Esophagus muscularis mucosa (tissue), 4 donors: ENCODE data around the gene KRTAP3-3. TPM values are rescaled to one million over a fixed set of nuclear protein-coding genes. Genes with fewer than 3 reads are reported as not detected.

ENCODE experiments used
- DNase-seq: peaks from one replicate; pipeline ENCODE4 v3.0.0-alpha.2; 2017; ENCODE audit errors: extremely low spot score
- H3K27ac ChIP-seq, 4 donors: fragments of 200-600 bp; sonication (generic); replicated peaks in 1 of 4; 1 replicate in 3 of 4; 2 replicates in 1 of 4; pipeline ENCODE4 v1.5.1; 2016 to 2019; ENCODE audit warnings: mild to moderate bottlenecking in 1 of 4
- H3K27me3 ChIP-seq, 4 donors: fragments of 200-600 bp; sonication (generic); one replicate each; pipeline versions ENCODE4 v1.5.1 to v1.6.0; 2016 to 2019
- H3K36me3 ChIP-seq, 4 donors: fragments of 200-600 bp; sonication (generic); one replicate each; pipeline ENCODE4 v1.5.1; 2016 to 2019
- H3K4me1 ChIP-seq, 4 donors: fragments of 200-600 bp; sonication (generic); one replicate each; pipeline ENCODE4 v1.5.1; 2016 to 2019
- H3K4me3 ChIP-seq, 4 donors: fragments of 200-600 bp; sonication (generic); 1 replicate in 2 of 4; 2 replicates in 2 of 4; pipeline ENCODE4 v1.5.1; 2016 to 2019; ENCODE audit warnings: mild to moderate bottlenecking in 4 of 4, moderate library complexity in 1 of 4
- H3K9me3 ChIP-seq, 4 donors: fragments of 200-600 bp; sonication (generic); 1 replicate in 3 of 4; 2 replicates in 1 of 4; pipeline ENCODE4 v1.5.1; 2016 to 2019
- EP300 ChIP-seq: sonication (generic); formaldehyde crosslinking; IDR thresholded peaks from one replicate; pipeline ENCODE4 v1.6.1; 2017; ENCODE audit warnings: antibody characterized with exemption
- POLR2A ChIP-seq: fragments of 450-650 bp; IDR thresholded peaks from one replicate; pipeline ENCODE4 v1.6.1; 2017; ENCODE audit warnings: antibody characterized with exemption, moderate library complexity, mild to moderate bottlenecking, low read depth
- POLR2AphosphoS5 ChIP-seq, 2 donors: sonication (generic); formaldehyde crosslinking; IDR thresholded peaks; one replicate each; pipeline ENCODE4 v1.6.1; 2017; ENCODE audit warnings: antibody characterized with exemption in 2 of 2
- WGBS: methylation state at CpG from one replicate; pipeline ENCODE4 v1.1.5; 2018; 5-methylcytosine and 5-hydroxymethylcytosine counted together
- intact Hi-C: fragments of 100-400 bp; cut with DNase I; formaldehyde crosslinking; loops from one replicate; pipeline ENCODE4 v1.15.1; 2023
- total RNA-seq, 4 donors: library from RNA; depleted of rRNA; stranded (reverse); fragments of >200 nt; gene quantifications; one replicate each; pipeline versions ENCODE4 v1.1.0 to v1.2.1, GENCODE V29; 2016
- TF ChIP-seq, protein P1 (sequence below), 3 experiments: fragments of 200-600 bp in 2 of 3; fragments of 450-650 bp in 1 of 3; sonication (generic) in 2 of 3; IDR thresholded peaks; one replicate each; pipeline ENCODE4 v1.5.1; 2017 to 2019; ENCODE audit warnings: antibody characterized with exemption in 3 of 3, mild to moderate bottlenecking in 2 of 3, moderate library complexity in 1 of 3

The KRTAP3-3 gene
- total RNA-seq, 4 donors from 2014 or later, result not detected

DNA sequence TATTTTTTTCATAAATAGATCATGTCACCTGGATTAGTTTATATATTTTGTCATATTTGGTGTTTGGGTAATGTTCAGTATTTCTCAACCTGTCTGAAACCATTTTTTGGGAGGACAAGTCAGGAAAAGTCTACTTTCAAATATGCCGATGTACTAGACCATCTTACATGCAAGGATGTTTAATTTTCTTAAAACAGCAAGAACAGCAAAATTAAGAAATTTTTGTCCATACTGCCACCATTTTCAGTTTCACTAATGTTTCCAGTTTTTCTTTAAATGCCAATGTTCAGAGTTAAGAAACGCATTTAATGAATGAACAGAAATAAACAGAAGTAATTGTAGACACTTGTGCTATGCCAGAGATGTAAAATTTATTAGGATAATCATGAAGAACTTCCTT, 880 bp downstream of the KRTAP3-3 start:
- 96% methylated on average over 2 of the region's 2 CpGs for WGBS

DNA sequence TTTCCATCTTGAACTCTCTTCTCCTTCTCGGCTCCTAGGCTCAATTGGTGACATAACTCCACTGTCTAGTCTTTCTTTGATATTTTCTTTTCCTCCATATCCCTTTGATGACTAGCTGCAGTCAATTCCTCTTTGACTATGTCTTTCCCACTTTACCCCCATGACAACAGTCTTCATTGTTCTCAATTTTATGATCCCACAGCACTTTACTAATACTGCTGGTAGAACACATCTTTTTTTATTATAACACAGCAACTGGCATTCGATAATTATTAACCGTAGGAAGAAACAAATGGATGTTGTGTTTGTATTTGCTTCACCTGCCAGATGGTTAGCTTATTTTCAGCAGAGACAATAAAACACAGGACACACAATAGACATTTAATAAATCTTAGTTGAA, 1.3 kb downstream of the KRTAP3-3 start:
- no peaks in the 10 kb centered on the region for H3K36me3 ChIP-seq
- no peak overlapping the region for H3K27ac ChIP-seq
- no peak for DNase-seq
- peaks cover 0 to 8% (median 2%) of the 10 kb centered on the region in 4 donors for H3K27me3 ChIP-seq
- no peaks in the 10 kb centered on the region for H3K4me1 ChIP-seq
- no peak overlapping the region for H3K4me3 ChIP-seq
- no peaks in the 10 kb centered on the region for H3K9me3 ChIP-seq
- WGBS, result 84% methylated on average over 3 of the region's 3 CpGs
- intact Hi-C loops, result no loop called here
- TF ChIP-seq EP300 (no peak), POLR2AphosphoS5 (IDR thresholded peaks at IDR 0.05) (no peak), POLR2A (no peak)
- TF ChIP-seq, protein P1, sequence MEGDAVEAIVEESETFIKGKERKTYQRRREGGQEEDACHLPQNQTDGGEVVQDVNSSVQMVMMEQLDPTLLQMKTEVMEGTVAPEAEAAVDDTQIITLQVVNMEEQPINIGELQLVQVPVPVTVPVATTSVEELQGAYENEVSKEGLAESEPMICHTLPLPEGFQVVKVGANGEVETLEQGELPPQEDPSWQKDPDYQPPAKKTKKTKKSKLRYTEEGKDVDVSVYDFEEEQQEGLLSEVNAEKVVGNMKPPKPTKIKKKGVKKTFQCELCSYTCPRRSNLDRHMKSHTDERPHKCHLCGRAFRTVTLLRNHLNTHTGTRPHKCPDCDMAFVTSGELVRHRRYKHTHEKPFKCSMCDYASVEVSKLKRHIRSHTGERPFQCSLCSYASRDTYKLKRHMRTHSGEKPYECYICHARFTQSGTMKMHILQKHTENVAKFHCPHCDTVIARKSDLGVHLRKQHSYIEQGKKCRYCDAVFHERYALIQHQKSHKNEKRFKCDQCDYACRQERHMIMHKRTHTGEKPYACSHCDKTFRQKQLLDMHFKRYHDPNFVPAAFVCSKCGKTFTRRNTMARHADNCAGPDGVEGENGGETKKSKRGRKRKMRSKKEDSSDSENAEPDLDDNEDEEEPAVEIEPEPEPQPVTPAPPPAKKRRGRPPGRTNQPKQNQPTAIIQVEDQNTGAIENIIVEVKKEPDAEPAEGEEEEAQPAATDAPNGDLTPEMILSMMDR (IDR thresholded peaks at IDR 0.05), result no peak

More for the DNA sequence above, 880 bp downstream of the KRTAP3-3 start:
- TF ChIP-seq, protein P1 (IDR thresholded peaks at IDR 0.05), result no peak
- no peak for TF ChIP-seq POLR2A
- no peak for TF ChIP-seq POLR2AphosphoS5 (IDR thresholded peaks at IDR 0.05)
- no peak for TF ChIP-seq EP300
- no peak overlapping the region for H3K27ac ChIP-seq
- no peaks in the 10 kb centered on the region for H3K36me3 ChIP-seq
- no peak for DNase-seq
- no peaks in the 10 kb centered on the region for H3K4me1 ChIP-seq
- H3K9me3 ChIP-seq, result no peaks in the 10 kb centered on the region
- intact Hi-C loops, result no loop called here
- H3K4me3 ChIP-seq, result no peak overlapping the region
- peaks cover 0 to 5% (median 2%) of the 10 kb centered on the region in 4 donors for H3K27me3 ChIP-seq

DNA sequence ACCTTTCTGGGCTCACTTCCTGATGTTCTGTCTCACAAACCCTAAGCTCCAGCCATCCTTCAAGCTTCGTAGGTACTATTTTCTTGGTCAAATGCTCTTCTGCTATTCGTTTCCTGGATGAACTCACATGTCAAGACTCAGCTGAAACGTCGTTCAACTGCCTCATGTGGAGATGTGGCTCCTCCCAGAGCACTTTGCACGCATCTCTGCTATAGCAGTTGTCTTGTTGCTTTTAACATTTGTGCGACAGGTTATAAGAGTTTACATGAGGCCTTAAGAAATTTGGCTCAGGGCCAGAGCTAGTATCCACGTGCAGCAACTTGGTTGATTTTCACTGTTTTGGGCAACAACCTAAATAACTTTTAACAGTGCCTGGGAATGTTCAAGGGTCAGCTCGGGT, 7.0 kb downstream of the KRTAP3-3 start:
- no peaks in the 10 kb centered on the region for H3K36me3 ChIP-seq
- H3K4me3 ChIP-seq, result no peak overlapping the region
- no peaks in the 10 kb centered on the region for H3K9me3 ChIP-seq
- WGBS, result 68% methylated on average over 8 of the region's 8 CpGs
- peaks cover 0 to 4% (median 2%) of the 10 kb centered on the region in 4 donors for H3K27me3 ChIP-seq
- intact Hi-C loops, result no loop called here
- TF ChIP-seq POLR2A (no peak), EP300 (no peak), POLR2AphosphoS5 (IDR thresholded peaks at IDR 0.05) (no peak)
- TF ChIP-seq, protein P1 (IDR thresholded peaks at IDR 0.05), result no peak
- DNase-seq, result no peak
- no peaks in the 10 kb centered on the region for H3K4me1 ChIP-seq
- H3K27ac ChIP-seq, result no peak overlapping the region

GRCh38 chr17:40984226-40984625, 9.7 kb downstream of the KRTAP3-3 start, which contains the start of gene KRT40:
TSS of gene KRT40 (minus strand) at chr17:40984326. CDS start at chr17:40984273, 53 bp downstream.
- TF ChIP-seq EP300 (no peak), POLR2AphosphoS5 (IDR thresholded peaks at IDR 0.05) (no peak), POLR2A (no peak)
- TF ChIP-seq, protein P1 (IDR thresholded peaks at IDR 0.05), result no peak
- DNase-seq, result no peak
- intact Hi-C loops, result no loop called here
- no peaks in the 10 kb centered on the region for H3K36me3 ChIP-seq
- peaks cover 0 to 4% (median 0%) of the 10 kb centered on the region in 4 donors for H3K27me3 ChIP-seq
- H3K9me3 ChIP-seq, result no peaks in the 10 kb centered on the region
- no peak within 1 kb of the TSS for H3K27ac ChIP-seq
- H3K4me3 ChIP-seq, result no peak within 1 kb of the TSS
- H3K4me1 ChIP-seq, result peaks cover 6 to 10% (median 8%) of the 10 kb centered on the region in 4 donors
- WGBS, result 71% methylated on average over 3 of the region's 3 CpGs

DNA sequence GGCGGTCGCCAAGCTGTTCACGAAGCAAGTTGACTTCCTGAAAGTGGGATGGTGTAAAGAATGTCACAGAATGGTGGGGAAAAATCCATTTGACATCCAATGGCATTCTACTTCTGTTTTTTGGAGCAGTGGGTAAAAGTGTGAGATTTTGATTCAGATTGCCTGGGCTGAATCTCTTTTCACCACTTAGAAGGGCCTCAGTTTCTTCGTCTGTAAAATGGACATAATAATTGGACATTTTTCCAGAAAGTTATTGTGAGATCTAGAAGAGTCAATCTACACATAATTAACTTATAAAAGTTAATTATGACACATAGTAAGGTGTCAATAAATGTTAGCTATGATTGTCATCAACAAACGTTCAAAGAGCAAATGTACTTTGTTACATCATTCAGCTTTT, 12.8 kb downstream of the KRTAP3-3 start:
- H3K36me3 ChIP-seq, result no peaks in the 10 kb centered on the region
- intact Hi-C loops, result no loop called here
- TF ChIP-seq POLR2A, result no peak
- WGBS, result 55% methylated on average over 5 of the region's 5 CpGs
- H3K4me3 ChIP-seq, result no peak overlapping the region
- peaks cover 0 to 7% (median 0%) of the 10 kb centered on the region in 4 donors for H3K27me3 ChIP-seq
- H3K4me1 ChIP-seq, result peaks cover 6 to 10% (median 8%) of the 10 kb centered on the region in 4 donors
- no peak overlapping the region for H3K27ac ChIP-seq
- no peaks in the 10 kb centered on the region for H3K9me3 ChIP-seq
- DNase-seq, result no peak
